Activated CD4-positive, alpha-beta T cell treated with anti-CD3 and anti-CD28 coated beads, Interleukin-2, amount 10 ng/mL, durations not matched to agents 24 days and 14 days (primary cell): Measurements from ENCODE around the gene HOXC4. TPM values are rescaled to one million over a fixed set of nuclear protein-coding genes. Genes with fewer than 3 reads are reported as not detected.
A peak's percentile ranks its signal among the peaks of the same experiment; 100 is the strongest.
"Not testable (repeated sequence)": the region's sequence is repeated elsewhere in the genome, so short reads cannot be mapped to it uniquely, and the experiment has no call there.

Source experiments
- DNase-seq: peaks from one replicate; pipeline ENCODE4 v3.0.0; 2022
- H3K27ac Mint-ChIP-seq: one replicate; pipeline ENCODE4 v1.8.0; 2022; ENCODE audit warnings: mild to moderate bottlenecking, mixed read lengths
- H3K27me3 Mint-ChIP-seq: one replicate; pipeline ENCODE4 v1.8.0; 2022; ENCODE audit warnings: mixed read lengths
- H3K36me3 Mint-ChIP-seq: one replicate; pipeline ENCODE4 v1.8.0; 2022; ENCODE audit warnings: low read depth, mild to moderate bottlenecking, mixed read lengths
- H3K4me1 Mint-ChIP-seq: one replicate; pipeline ENCODE4 v1.8.0; 2021; ENCODE audit warnings: mixed read lengths
- H3K4me3 Mint-ChIP-seq: one replicate; pipeline ENCODE4 v1.8.0; 2022; ENCODE audit warnings: mild to moderate bottlenecking, moderate library complexity, mixed read lengths
- H3K9me3 Mint-ChIP-seq: one replicate; pipeline ENCODE4 v1.8.0; 2021; ENCODE audit warnings: mixed read lengths
- intact Hi-C: fragments of 100-400 bp; cut with micrococcal nuclease; formaldehyde crosslinking; loops from one replicate; pipeline ENCODE4 v1.15.1; 2023
- total RNA-seq: library from RNA; stranded (reverse); gene quantifications from 2 replicates; pipeline ENCODE4 v1.2.3, GENCODE V29; 2022

The HOXC4 gene
- total RNA-seq, 1 donor from 2014 or later, result not detected

DNA sequence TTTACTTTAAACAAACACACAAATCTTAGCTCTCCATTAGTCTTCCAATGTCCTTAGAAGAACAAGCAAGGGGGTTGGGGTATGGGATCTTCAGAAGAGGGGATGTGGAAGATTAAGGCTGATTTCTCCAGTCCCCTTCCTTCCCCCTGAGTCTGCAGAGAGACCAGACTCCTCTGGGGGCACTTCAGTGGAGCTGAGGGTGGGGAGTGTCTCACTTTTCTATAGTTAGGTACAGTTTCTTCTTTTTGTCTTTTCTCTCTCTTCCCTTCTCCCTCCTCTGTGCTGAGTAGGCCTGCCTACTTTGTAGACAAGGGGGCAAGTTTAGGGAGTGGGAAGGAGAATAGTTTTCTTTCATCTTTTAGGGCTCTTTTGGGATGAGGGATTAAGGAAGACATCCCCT, 2.5 kb downstream of the HOXC4 start:
- Mint-ChIP-seq H3K27me3 (peaks cover 86% of the 10 kb centered on the region), H3K4me1 (peaks cover 19% of the 10 kb centered on the region), H3K36me3 (peaks cover 2% of the 10 kb centered on the region), H3K27ac (no peak overlapping the region), H3K9me3 (no peaks in the 10 kb centered on the region), H3K4me3 (no peak overlapping the region)
- intact Hi-C loops, result no loop called here
- no peak for DNase-seq

DNA sequence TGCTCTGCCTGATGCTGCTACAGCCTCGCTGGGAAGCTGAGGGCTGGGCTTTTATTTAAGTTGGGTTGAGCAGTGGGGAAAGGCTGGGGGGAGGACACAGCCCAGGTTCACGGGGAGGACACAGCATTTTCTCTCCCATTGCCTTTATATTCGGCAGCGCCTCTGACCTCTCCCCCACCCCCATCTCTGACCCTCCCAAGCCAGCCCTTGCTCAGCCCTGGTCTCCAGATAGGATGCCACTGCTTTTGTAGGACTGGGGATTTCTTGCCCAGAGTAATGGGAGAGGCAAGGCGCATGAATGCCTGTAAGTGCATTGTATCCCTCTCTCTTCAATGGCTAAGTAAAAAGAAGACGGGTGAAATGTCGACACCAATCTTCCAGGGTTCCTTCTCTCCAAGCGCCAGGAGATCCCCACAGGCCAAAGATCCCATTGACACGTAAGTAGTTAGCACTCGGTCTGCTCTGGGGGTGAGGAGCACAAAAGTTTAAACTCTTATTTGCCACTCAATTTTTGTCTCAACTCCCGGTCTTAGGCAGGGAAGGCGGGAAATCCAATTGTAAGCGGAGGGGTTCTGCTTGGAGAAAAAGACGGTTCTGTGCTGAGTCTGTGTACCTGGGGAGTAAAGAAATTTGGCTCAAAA, 4.6 kb downstream of the HOXC4 start:
- intact Hi-C loops, result no loop called here
- peaks cover 11% of the 10 kb centered on the region for H3K4me1 Mint-ChIP-seq
- H3K4me3 Mint-ChIP-seq, result no peak overlapping the region

DNA sequence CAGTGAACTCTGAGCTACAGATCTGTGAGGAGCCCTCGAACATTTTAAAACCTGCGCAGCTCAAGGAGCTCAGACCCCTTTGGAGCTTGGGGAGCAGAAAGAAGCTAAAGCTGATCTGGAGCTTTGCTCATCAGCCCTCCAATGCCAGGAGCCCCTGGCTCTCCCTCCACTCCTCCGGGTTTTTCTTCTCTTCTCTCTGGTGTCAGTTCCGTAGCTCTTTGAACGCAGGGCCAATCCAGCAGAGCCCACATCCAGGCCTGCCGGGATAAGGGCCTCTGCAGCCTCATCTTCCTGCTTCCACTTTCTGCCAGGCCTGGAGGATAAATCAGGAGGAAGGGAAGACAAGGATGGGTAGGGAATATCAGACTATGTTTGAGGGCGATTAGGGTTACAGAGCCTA, 6.0 kb downstream of the HOXC4 start:
- H3K27ac Mint-ChIP-seq, result no peak overlapping the region
- peaks cover 88% of the 10 kb centered on the region for H3K27me3 Mint-ChIP-seq
- H3K4me3 Mint-ChIP-seq, result no peak overlapping the region
- H3K9me3 Mint-ChIP-seq, result no peaks in the 10 kb centered on the region
- no peak for DNase-seq
- intact Hi-C loops, result no loop called here
- peaks cover 3% of the 10 kb centered on the region for H3K4me1 Mint-ChIP-seq
- no peaks in the 10 kb centered on the region for H3K36me3 Mint-ChIP-seq

More for the DNA sequence above, 4.6 kb downstream of the HOXC4 start:
- H3K36me3 Mint-ChIP-seq, result no peaks in the 10 kb centered on the region
- no peak for DNase-seq
- H3K27me3 Mint-ChIP-seq, result peaks cover 88% of the 10 kb centered on the region
- H3K27ac Mint-ChIP-seq, result no peak overlapping the region
- no peaks in the 10 kb centered on the region for H3K9me3 Mint-ChIP-seq

DNA sequence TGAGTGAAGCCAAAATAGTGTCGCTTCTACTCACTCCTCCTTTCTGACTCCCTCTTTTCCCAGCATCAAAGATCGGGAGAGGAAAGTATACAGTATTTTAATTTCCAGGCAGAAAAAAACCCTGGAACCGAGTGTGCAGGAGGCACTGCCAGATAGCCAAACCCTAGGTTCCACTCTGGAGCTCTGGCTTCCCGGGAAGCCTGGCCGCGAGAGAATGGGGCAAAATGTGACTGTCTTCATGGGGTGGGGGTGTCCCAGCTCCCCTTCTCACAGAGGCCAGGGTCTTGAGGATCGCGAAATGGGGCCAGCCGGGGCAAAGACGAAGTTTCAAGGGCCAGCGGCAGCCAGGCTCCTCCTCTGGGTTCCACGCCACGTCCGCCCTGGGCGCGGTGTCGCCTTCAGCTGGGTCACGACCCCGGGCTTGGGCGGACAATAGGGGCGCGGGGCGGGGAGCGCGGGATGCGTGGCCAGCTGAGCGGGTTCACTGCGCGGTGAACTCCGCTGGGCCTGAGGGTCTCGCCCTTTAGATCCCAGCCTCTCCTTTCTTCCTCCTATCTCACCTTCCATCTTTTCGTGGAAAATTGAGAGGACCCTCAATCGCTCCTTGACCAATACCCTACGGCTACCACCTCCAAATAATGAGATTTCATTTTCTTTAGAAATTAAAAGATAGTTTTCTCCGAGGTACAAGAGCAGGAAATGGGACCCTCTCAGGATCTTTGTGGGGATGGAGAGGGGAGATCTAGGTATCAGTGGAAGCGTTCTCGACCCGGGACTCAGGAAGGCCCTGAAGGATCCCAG, 6.7 kb downstream of the HOXC4 start:
- Mint-ChIP-seq H3K4me1 (peaks cover 2% of the 10 kb centered on the region), H3K27me3 (peaks cover 82% of the 10 kb centered on the region), H3K4me3 (no peak overlapping the region), H3K9me3 (no peaks in the 10 kb centered on the region), H3K27ac (no peak overlapping the region), H3K36me3 (no peaks in the 10 kb centered on the region)
- intact Hi-C loops, result no loop called here
- no peak for DNase-seq

DNA sequence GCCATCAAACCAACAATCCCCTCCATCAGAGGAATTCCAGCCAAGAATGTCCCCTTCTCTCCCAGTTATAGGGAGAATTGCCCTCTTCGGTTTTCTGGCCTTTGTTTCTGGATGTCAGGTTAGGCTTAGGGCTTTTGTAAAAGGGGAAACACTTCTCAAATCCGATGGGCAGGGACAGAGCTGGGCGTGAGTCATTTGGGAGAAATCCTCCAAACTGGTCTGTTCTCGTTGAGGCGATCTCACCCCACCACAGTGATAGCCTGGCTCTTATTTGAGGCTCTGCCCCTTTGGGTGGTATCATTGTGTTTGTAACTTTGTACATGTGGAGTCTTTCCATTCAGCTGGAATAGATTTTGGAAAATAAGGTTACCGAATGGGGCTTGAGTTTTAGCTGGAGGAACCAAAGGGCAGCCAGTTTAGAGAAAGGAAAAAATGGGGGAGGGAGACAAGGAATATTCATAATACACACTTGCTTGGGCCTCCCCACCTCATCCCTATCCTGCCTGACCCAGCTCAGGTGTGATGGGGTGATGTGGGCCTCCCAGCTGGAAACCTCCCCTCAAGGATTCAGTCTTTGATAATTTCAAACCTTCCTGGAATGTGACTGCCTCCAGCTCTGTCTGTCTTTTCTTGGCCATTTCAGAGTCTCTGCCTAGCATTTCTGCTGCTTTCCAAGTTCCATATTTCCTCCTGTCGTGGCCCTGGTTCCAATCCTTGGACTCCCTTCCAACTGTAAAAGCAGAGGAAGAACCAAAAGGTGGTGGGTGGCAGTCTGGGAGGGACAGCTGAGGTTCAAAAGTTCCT, 7.5 kb downstream of the HOXC4 start:
- no peaks in the 10 kb centered on the region for H3K9me3 Mint-ChIP-seq
- intact Hi-C loops, result no loop called here
- peaks cover 2% of the 10 kb centered on the region for H3K4me1 Mint-ChIP-seq
- H3K27me3 Mint-ChIP-seq, result peaks cover 78% of the 10 kb centered on the region
- no peak overlapping the region for H3K27ac Mint-ChIP-seq
- H3K4me3 Mint-ChIP-seq, result no peak overlapping the region
- no peaks in the 10 kb centered on the region for H3K36me3 Mint-ChIP-seq
- DNase-seq, result no peak

DNA sequence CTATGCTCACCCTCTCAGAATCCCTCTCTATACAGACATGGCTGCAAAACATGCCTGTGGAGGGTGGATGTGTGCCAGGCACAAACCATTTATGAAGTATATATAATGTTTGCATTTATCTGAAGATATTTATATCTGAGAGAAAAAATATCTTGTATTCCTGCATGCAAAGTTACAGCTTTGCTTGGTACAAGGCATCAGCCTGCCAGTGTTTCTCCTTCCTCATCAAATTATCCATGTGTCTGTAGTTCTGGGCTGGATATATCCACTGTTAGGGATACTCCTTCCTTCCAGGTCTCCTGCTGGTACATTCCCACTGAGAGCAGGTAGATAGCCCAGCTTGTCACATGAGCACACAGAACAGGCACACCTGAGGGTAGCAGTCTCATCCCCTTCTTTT, 12.0 kb downstream of the HOXC4 start:
- intact Hi-C loops, result no loop called here
- no peak overlapping the region for H3K27ac Mint-ChIP-seq
- DNase-seq, result no peak
- no peaks in the 10 kb centered on the region for H3K36me3 Mint-ChIP-seq
- H3K27me3 Mint-ChIP-seq, result peaks cover 60% of the 10 kb centered on the region
- H3K4me3 Mint-ChIP-seq, result no peak overlapping the region
- no peaks in the 10 kb centered on the region for H3K4me1 Mint-ChIP-seq
- H3K9me3 Mint-ChIP-seq, result no peaks in the 10 kb centered on the region

DNA sequence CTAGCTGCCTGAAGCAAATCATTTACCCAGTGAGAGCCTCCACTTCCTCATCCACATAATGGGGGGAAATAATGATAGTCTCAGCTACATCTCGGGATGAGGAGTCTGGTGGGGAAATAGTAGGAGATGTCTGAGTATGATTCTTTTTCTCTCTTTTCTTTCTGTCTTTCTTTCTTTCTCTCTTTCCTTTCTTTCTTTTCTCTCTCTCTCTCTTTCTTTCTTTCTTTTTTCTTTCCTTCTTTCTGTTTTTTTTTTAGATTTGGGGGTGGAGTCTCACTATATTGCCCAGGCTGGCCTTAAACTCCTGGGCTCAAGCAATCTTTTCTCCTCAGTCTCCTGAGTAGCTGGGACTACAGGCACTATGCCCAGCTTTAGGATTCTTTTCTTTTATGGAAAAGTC, 12.8 kb downstream of the HOXC4 start:
- no peaks in the 10 kb centered on the region for H3K9me3 Mint-ChIP-seq
- H3K4me1 Mint-ChIP-seq, result no peaks in the 10 kb centered on the region
- H3K36me3 Mint-ChIP-seq, result no peaks in the 10 kb centered on the region
- H3K4me3 Mint-ChIP-seq, result no peak overlapping the region
- no peak overlapping the region for H3K27ac Mint-ChIP-seq
- H3K27me3 Mint-ChIP-seq, result peaks cover 60% of the 10 kb centered on the region
- no peak for DNase-seq
- intact Hi-C loops, result no loop called here

DNA sequence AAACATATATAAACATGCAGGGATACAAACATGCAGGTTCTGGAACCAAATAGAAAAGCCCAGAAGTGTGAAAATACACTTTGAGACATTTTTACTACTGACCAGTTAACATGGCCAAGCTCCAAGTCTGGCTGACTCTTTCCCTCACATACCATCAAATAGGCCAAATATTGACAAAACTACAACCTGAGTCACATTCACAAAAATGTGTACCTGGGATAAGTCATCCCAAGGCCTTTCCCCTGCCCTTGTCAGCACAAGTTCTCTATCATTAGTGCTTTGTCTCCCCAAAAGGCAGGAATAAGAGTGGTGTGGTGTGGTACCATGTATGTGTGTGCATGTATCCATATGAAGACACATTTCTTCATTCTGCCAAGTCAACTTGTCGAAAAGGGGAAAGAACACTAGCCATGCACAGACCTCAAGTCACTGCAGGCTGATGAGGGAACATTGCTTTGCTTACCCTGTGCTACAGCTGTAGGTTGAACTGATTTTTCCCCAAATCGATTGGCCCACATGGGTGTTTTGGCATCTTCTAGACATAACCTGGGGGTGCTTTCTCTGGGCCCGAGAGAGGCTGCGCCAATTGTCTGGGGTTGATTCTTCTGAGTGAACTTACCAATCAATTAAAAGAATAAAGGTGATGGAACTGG, 14.9 kb downstream of the HOXC4 start:
- Mint-ChIP-seq H3K27ac (no peak overlapping the region), H3K4me3 (no peak overlapping the region), H3K9me3 (no peaks in the 10 kb centered on the region), H3K27me3 (peaks cover 50% of the 10 kb centered on the region), H3K36me3 (no peaks in the 10 kb centered on the region), H3K4me1 (no peaks in the 10 kb centered on the region)
- DNase-seq, result no peak
- intact Hi-C loops, result no loop called here

DNA sequence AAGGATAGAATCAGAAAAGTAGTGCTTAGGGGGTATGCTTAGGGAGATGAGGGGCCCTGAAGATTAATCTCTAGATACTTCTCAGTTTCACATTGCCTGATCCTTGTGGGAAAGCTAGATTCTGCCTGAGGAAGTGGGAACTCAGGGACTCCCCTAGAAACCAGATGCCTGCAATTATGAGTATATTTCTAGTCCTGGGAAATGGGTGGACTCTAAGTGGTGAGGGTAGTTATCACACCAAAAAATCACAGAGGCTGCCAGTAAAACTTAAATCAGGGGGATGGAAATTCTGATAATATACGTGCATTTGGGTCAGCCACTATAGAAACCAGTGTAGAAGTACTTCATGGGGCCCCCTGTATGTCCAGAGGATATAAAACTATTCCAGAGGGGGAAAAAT, 18.3 kb downstream of the HOXC4 start:
- H3K4me1 Mint-ChIP-seq, result no peaks in the 10 kb centered on the region
- intact Hi-C loops, result no loop called here

DNA sequence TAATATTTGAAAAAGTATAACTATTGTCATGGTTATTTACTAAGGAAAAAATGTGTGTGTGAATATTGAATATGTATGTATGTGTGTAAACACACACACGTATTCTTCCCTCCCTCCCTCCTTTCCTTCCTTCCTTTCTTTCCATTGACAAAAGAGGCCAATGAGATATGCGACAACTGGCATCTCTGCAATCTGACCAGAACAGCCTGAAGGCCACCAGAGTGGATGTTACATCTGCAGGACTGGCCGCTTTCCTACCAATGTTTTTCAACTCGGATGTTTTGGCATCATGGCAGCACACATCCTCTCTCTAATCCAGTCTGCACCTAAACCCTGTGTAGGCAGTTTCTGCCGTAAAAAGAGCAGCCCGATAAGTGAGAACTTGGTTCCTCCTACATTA, 20.7 kb downstream of the HOXC4 start:
- no peak overlapping the region for H3K27ac Mint-ChIP-seq

More for the DNA sequence above, 18.3 kb downstream of the HOXC4 start:
- DNase-seq, result no peak
- Mint-ChIP-seq H3K9me3 (no peaks in the 10 kb centered on the region), H3K27ac (no peak overlapping the region), H3K4me3 (no peak overlapping the region), H3K27me3 (peaks cover 42% of the 10 kb centered on the region), H3K36me3 (no peaks in the 10 kb centered on the region)

DNA sequence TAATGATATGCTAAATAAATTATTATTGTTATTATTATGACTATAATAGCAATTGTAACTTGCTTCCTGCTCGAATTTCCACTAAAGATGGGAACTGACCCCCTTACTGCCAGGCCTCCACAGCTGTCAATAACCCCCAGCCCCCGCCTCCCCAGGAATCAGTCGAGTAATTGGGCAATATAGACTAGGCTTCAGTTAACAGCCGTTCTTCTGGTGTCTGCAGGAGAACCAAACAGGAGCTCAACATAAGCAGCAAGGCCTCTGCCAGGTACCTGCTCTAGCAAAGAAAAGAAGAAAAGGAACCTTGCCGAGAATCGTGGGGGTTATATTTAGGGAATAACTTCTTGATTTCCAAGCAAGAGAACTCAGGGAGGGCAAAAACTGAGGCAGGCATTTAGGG, 21.8 kb downstream of the HOXC4 start:
- Mint-ChIP-seq H3K4me3 (no peak overlapping the region), H3K4me1 (peaks cover 2% of the 10 kb centered on the region), H3K27me3 (peaks cover 31% of the 10 kb centered on the region), H3K36me3 (no peaks in the 10 kb centered on the region), H3K9me3 (no peaks in the 10 kb centered on the region), H3K27ac (no peak overlapping the region)
- intact Hi-C loops, result no loop called here
- DNase-seq, result no peak

More for the DNA sequence above, 20.7 kb downstream of the HOXC4 start:
- intact Hi-C loops, result no loop called here
- DNase-seq, result no peak
- Mint-ChIP-seq H3K9me3 (no peaks in the 10 kb centered on the region), H3K36me3 (no peaks in the 10 kb centered on the region), H3K4me1 (no peaks in the 10 kb centered on the region), H3K27me3 (peaks cover 35% of the 10 kb centered on the region), H3K4me3 (no peak overlapping the region)

DNA sequence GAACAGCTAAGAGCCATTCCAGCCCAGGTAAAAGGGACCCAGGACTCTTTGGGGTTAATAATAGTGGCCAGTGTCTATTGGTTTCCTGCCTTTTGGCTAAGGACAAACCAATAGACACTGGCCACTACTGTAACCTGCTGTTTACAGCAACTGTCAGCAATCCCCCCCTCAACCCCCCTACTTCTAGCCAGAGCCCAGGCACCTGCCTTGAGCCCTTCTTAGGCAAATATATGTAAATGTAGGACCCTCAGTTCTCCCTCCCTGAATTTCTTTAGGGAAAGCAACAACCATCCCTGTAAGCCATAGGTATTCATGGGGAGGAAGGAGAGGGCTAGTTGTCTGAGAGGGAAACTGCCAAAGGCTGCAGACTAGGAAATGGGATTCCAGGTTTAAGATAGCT, 22.3 kb downstream of the HOXC4 start:
- DNase-seq, result no peak
- Mint-ChIP-seq H3K4me3 (no peak overlapping the region), H3K27me3 (peaks cover 28% of the 10 kb centered on the region), H3K4me1 (peaks cover 6% of the 10 kb centered on the region), H3K36me3 (no peaks in the 10 kb centered on the region), H3K9me3 (no peaks in the 10 kb centered on the region), H3K27ac (no peak overlapping the region)
- intact Hi-C loops, result no loop called here

DNA sequence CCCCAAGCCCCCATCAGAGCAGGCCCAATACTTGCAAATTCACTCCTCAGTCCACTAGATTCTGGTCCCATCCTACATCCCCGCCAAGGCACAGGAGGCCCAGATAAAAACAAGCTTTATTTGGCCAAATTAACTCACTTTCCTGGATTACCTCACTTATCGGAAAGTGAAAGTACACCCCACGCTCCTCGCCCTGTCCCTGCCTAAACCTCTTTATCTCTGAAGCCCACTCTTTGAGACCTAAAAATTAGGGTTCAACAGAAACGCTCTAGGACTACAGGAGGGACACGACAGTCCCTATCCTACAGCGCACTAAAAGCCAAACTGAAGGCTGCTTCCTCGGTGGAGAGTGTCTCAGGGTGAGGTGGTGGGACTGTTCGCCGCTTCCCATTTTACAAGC, 24.2 kb downstream of the HOXC4 start:
- H3K4me1 Mint-ChIP-seq, result peaks cover 19% of the 10 kb centered on the region
- peaks cover 19% of the 10 kb centered on the region for H3K27me3 Mint-ChIP-seq
- H3K9me3 Mint-ChIP-seq, H3K27ac Mint-ChIP-seq, intact Hi-C loops, H3K36me3 Mint-ChIP-seq, H3K4me3 Mint-ChIP-seq, DNase-seq: not testable (repeated sequence)

DNA sequence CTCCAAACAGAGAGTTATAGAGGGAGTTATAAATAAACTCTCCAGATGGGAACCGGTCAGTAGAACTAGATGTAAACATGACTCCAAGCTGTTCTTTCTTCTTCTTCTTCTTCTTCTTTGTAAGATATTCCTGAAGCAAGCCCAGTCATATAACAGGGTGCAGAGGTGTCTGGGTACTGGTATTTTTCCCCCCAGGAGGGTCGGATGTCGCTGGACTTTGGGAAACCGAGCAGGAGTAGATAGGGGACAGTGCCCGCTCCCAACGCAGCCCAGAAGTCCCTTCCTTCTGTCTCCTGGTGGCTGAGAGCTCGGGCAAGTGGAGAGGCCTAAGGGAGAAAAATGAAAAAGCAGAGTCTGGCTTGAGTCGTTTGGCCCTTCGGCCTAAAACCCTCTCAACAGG, 25.5 kb downstream of the HOXC4 start:
- H3K36me3 Mint-ChIP-seq, H3K4me3 Mint-ChIP-seq, intact Hi-C loops, DNase-seq, H3K9me3 Mint-ChIP-seq: not testable (repeated sequence)
- Mint-ChIP-seq H3K27me3 (peaks cover 14% of the 10 kb centered on the region), H3K27ac (peak overlapping the region; percentile 6), H3K4me1 (peaks cover 27% of the 10 kb centered on the region)
